ENCODE data around the gene OR5K4. TPM values are rescaled to one million over a fixed set of nuclear protein-coding genes. Genes with fewer than 3 reads are reported as not detected.

OR5K4 gene
- total and polyA plus RNA-seq, 9 of the 15 experiments (the other 6 are each of a cell fraction or from before 2014, with no cell fraction given): not detected

DNA sequence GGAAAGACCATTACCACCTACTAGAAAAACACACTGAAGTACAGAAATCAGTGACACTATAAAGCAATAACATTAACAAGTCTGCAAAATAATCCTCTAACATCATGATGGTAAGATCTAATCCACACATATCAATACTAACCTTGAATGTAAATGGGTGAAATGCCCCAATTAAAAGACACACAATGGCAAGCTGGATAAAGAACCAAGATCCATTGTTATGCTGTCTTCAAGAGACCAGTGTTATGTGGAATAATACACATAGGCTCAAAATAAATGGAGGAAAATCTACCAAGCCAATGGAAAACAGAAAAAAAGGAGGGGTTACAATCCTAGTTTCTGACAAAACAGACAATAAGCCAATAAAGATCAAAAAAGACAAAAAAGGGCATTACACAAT is 50.4 kb downstream of the OR5K4 start:
- ChIA-PET CTCF (ENCODE audit: low intra/inter-chr PET ratio) (no interaction called here), POLR2A (interaction anchor here (0.6 kb wide), 1 partner anchor 365 kb away, joined by 3 read pairs; no protein-coding TSS in a partner anchor)
- no peaks in the 10 kb centered on the region for H3K9me1 ChIP-seq (ENCODE audit: control insufficient read depth, insufficient read depth, low read length)
- FAIRE-seq (no peak), ATAC-seq (no peak), DNase-seq (ENCODE audit: extremely low read depth in 1 of 4, low spot score in 3 of 4) (no peak)
- no peaks in the 10 kb centered on the region for H3K4me1 ChIP-seq (replicated peaks in 1 of 2; ENCODE audit: control insufficient read depth in 2 of 2, insufficient read depth in 2 of 2, low read length in 2 of 2)
- H3K27me3 ChIP-seq (ENCODE audit: control insufficient read depth in 2 of 2, insufficient read depth in 2 of 2, low read length in 2 of 2): no peaks in the 10 kb centered on the region
- H3K4me2 ChIP-seq (ENCODE audit: insufficient read depth, low read length): no peak overlapping the region
- BruUV-seq (replicated peaks): no TSS peak
- no peak overlapping the region for H3K9ac ChIP-seq (ENCODE audit: insufficient read depth in 1 of 2, low read depth in 2 of 2, low read length in 2 of 2)
- H3K79me2 ChIP-seq (ENCODE audit: control insufficient read depth, insufficient read depth, low read length): no peaks in the 10 kb centered on the region
- no peaks in the 10 kb centered on the region for H3K36me3 ChIP-seq (ENCODE audit: control insufficient read depth, insufficient read depth, low read length)
- intact Hi-C loops (cut with micrococcal nuclease) (no loop called here), in situ Hi-C loops (cut with MboI) (no loop called here)
- TF ChIP-seq BHLHE40 (IDR thresholded peaks at IDR 0.05; ENCODE audit: low read length): no peak
- TF ChIP-seq, protein P1, sequence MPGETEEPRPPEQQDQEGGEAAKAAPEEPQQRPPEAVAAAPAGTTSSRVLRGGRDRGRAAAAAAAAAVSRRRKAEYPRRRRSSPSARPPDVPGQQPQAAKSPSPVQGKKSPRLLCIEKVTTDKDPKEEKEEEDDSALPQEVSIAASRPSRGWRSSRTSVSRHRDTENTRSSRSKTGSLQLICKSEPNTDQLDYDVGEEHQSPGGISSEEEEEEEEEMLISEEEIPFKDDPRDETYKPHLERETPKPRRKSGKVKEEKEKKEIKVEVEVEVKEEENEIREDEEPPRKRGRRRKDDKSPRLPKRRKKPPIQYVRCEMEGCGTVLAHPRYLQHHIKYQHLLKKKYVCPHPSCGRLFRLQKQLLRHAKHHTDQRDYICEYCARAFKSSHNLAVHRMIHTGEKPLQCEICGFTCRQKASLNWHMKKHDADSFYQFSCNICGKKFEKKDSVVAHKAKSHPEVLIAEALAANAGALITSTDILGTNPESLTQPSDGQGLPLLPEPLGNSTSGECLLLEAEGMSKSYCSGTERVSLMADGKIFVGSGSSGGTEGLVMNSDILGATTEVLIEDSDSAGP (CRISPR knock-in tag; IDR thresholded peaks at IDR 0.05): no peak
- TF ChIP-seq ZZZ3 (IDR thresholded peaks at IDR 0.05): no peak
- no peak for TF ChIP-seq ILK (tag; IDR thresholded peaks at IDR 0.05; ENCODE audit: borderline replicate concordance, low read depth)
- H3K4me3 ChIP-seq: no peak overlapping the region
- no peaks in the 10 kb centered on the region; the same call in 1 of the 2 replicates for H3K9me3 ChIP-seq (replicated peaks; ENCODE audit: control insufficient read depth, insufficient read depth, low read depth, low read length)
- no peaks in the 10 kb centered on the region for H4K20me1 ChIP-seq (replicated peaks; ENCODE audit: control insufficient read depth, insufficient read depth, low read length)
- H3K27ac ChIP-seq (ENCODE audit: extremely low read depth, low read depth, low read length): no peak overlapping the region
- no peak overlapping the region for H2AFZ ChIP-seq (ENCODE audit: low read depth, low read length)

Other genes with a start within 250 kb of the OR5K4 start
Only the 7 nearest of the 11 such genes appear.
- gene OR5H6, start 89.6 kb upstream of the OR5K4 start, total RNA-seq (2014; rRNA removed): not detected in 2 replicates
- gene OR5H6, start 89.6 kb upstream of the OR5K4 start, total RNA-seq (2014; rRNA removed; fragmentation: Illumina TruSeq; extraction: Trizol): not detected in 2 replicates
- not detected in 2 replicates for gene OR5H6, start 89.6 kb upstream of the OR5K4 start, total RNA-seq (2015; rRNA removed; fragmentation: Illumina TruSeq; extraction: Trizol)
- not detected in 2 replicates for gene OR5H6, start 89.6 kb upstream of the OR5K4 start, total RNA-seq (2021)
- gene OR5H6, start 89.6 kb upstream of the OR5K4 start, polyA plus RNA-seq (2011; rRNA removed): not detected in 2 replicates
- gene OR5H6, start 89.6 kb upstream of the OR5K4 start, polyA plus RNA-seq (2014; fragmentation: Illumina TruSeq; extraction: Trizol): not detected in 2 replicates
- under 1 TPM in 1 of 2 experiments, not detected in 1; 0.08 TPM for gene OR5H6, start 89.6 kb upstream of the OR5K4 start, polyA plus RNA-seq (2014; fragmentation: Nextera tagmentation; extraction: Ambion mirVana)
- gene OR5H6, start 89.6 kb upstream of the OR5K4 start, polyA plus RNA-seq (2014; rRNA removed): not detected in 2 replicates
- gene OR5H2, start 71.3 kb upstream of the OR5K4 start, total RNA-seq (2014; rRNA removed): not detected in 2 replicates
- not detected in 2 replicates for gene OR5H2, start 71.3 kb upstream of the OR5K4 start, total RNA-seq (2014; rRNA removed; fragmentation: Illumina TruSeq; extraction: Trizol)
- not detected in 2 replicates for gene OR5H2, start 71.3 kb upstream of the OR5K4 start, total RNA-seq (2015; rRNA removed; fragmentation: Illumina TruSeq; extraction: Trizol)
- not detected in 2 replicates for gene OR5H2, start 71.3 kb upstream of the OR5K4 start, total RNA-seq (2021)
- not detected in 2 replicates for gene OR5H2, start 71.3 kb upstream of the OR5K4 start, polyA plus RNA-seq (2011; rRNA removed)
- gene OR5H2, start 71.3 kb upstream of the OR5K4 start, polyA plus RNA-seq (2014; fragmentation: Illumina TruSeq; extraction: Trizol): not detected in 2 replicates
- not detected for gene OR5H2, start 71.3 kb upstream of the OR5K4 start, polyA plus RNA-seq (2014; fragmentation: Nextera tagmentation; extraction: Ambion mirVana)
- not detected in 2 replicates for gene OR5H2, start 71.3 kb upstream of the OR5K4 start, polyA plus RNA-seq (2014; rRNA removed)
- gene OR5K3, start 36.8 kb downstream of the OR5K4 start, total RNA-seq (2014; rRNA removed): not detected in 2 replicates
- gene OR5K3, start 36.8 kb downstream of the OR5K4 start, total RNA-seq (2014; rRNA removed; fragmentation: Illumina TruSeq; extraction: Trizol): not detected in 2 replicates
- not detected in 2 replicates for gene OR5K3, start 36.8 kb downstream of the OR5K4 start, total RNA-seq (2015; rRNA removed; fragmentation: Illumina TruSeq; extraction: Trizol)
- gene OR5K3, start 36.8 kb downstream of the OR5K4 start, total RNA-seq (2021): not detected in 2 replicates
- gene OR5K3, start 36.8 kb downstream of the OR5K4 start, polyA plus RNA-seq (2011; rRNA removed): not detected in 2 replicates
- not detected in 2 replicates for gene OR5K3, start 36.8 kb downstream of the OR5K4 start, polyA plus RNA-seq (2014; fragmentation: Illumina TruSeq; extraction: Trizol)
- gene OR5K3, start 36.8 kb downstream of the OR5K4 start, polyA plus RNA-seq (2014; fragmentation: Nextera tagmentation; extraction: Ambion mirVana): not detected
- gene OR5K3, start 36.8 kb downstream of the OR5K4 start, polyA plus RNA-seq (2014; rRNA removed): not detected in 2 replicates
- gene OR5K1, start 109.3 kb downstream of the OR5K4 start, total RNA-seq (2014; rRNA removed): not detected in 2 replicates
- not detected in 2 replicates for gene OR5K1, start 109.3 kb downstream of the OR5K4 start, total RNA-seq (2014; rRNA removed; fragmentation: Illumina TruSeq; extraction: Trizol)
- not detected in 2 replicates for gene OR5K1, start 109.3 kb downstream of the OR5K4 start, total RNA-seq (2015; rRNA removed; fragmentation: Illumina TruSeq; extraction: Trizol)
- gene OR5K1, start 109.3 kb downstream of the OR5K4 start, total RNA-seq (2021): not detected in 2 replicates
- not detected in 2 replicates for gene OR5K1, start 109.3 kb downstream of the OR5K4 start, polyA plus RNA-seq (2011; rRNA removed)
- gene OR5K1, start 109.3 kb downstream of the OR5K4 start, polyA plus RNA-seq (2014; fragmentation: Illumina TruSeq; extraction: Trizol): not detected in 2 replicates
- gene OR5K1, start 109.3 kb downstream of the OR5K4 start, polyA plus RNA-seq (2014; fragmentation: Nextera tagmentation; extraction: Ambion mirVana): not detected
- gene OR5K1, start 109.3 kb downstream of the OR5K4 start, polyA plus RNA-seq (2014; rRNA removed): not detected in 2 replicates
- gene OR5K2, start 143.8 kb downstream of the OR5K4 start, total RNA-seq (2014; rRNA removed): not detected in 2 replicates
- gene OR5K2, start 143.8 kb downstream of the OR5K4 start, total RNA-seq (2014; rRNA removed; fragmentation: Illumina TruSeq; extraction: Trizol): not detected in 2 replicates
- gene OR5K2, start 143.8 kb downstream of the OR5K4 start, total RNA-seq (2015; rRNA removed; fragmentation: Illumina TruSeq; extraction: Trizol): not detected in 2 replicates
- gene OR5K2, start 143.8 kb downstream of the OR5K4 start, total RNA-seq (2021): not detected in 2 replicates
- gene OR5K2, start 143.8 kb downstream of the OR5K4 start, polyA plus RNA-seq (2011; rRNA removed): not detected in 2 replicates
- gene OR5K2, start 143.8 kb downstream of the OR5K4 start, polyA plus RNA-seq (2014; fragmentation: Illumina TruSeq; extraction: Trizol): not detected in 2 replicates
- not detected for gene OR5K2, start 143.8 kb downstream of the OR5K4 start, polyA plus RNA-seq (2014; fragmentation: Nextera tagmentation; extraction: Ambion mirVana)
- not detected in 2 replicates for gene OR5K2, start 143.8 kb downstream of the OR5K4 start, polyA plus RNA-seq (2014; rRNA removed)
- gene CLDND1, start 169.0 kb downstream of the OR5K4 start, total RNA-seq (2014; rRNA removed): 36.8 and 38.5 TPM in 2 replicates
- 37.1 and 43.0 TPM in 2 replicates for gene CLDND1, start 169.0 kb downstream of the OR5K4 start, total RNA-seq (2014; rRNA removed; fragmentation: Illumina TruSeq; extraction: Trizol)
- 28.8 and 29.2 TPM in 2 replicates for gene CLDND1, start 169.0 kb downstream of the OR5K4 start, total RNA-seq (2015; rRNA removed; fragmentation: Illumina TruSeq; extraction: Trizol)
- 44.5 and 52.8 TPM in 2 replicates for gene CLDND1, start 169.0 kb downstream of the OR5K4 start, total RNA-seq (2021)
- gene CLDND1, start 169.0 kb downstream of the OR5K4 start, polyA plus RNA-seq (2011; rRNA removed): 135 and 141 TPM in 2 replicates
- 68.6 and 75.0 TPM in 2 replicates for gene CLDND1, start 169.0 kb downstream of the OR5K4 start, polyA plus RNA-seq (2014; fragmentation: Illumina TruSeq; extraction: Trizol)
- 100 to 1,000 TPM in 1 of 2 experiments, 10 to 100 TPM in 1; 75.1 to 113 TPM for gene CLDND1, start 169.0 kb downstream of the OR5K4 start, polyA plus RNA-seq (2014; fragmentation: Nextera tagmentation; extraction: Ambion mirVana)
- gene CLDND1, start 169.0 kb downstream of the OR5K4 start, polyA plus RNA-seq (2014; rRNA removed): 60.7 and 69.2 TPM in 2 replicates
- not detected in 2 replicates for gene GPR15, start 178.1 kb downstream of the OR5K4 start, total RNA-seq (2014; rRNA removed)
- not detected in 2 replicates for gene GPR15, start 178.1 kb downstream of the OR5K4 start, total RNA-seq (2014; rRNA removed; fragmentation: Illumina TruSeq; extraction: Trizol)
- not detected in 2 replicates for gene GPR15, start 178.1 kb downstream of the OR5K4 start, total RNA-seq (2015; rRNA removed; fragmentation: Illumina TruSeq; extraction: Trizol)
- 0.13 TPM in 1 of 2 replicates, not detected in the other for gene GPR15, start 178.1 kb downstream of the OR5K4 start, total RNA-seq (2021)
- gene GPR15, start 178.1 kb downstream of the OR5K4 start, polyA plus RNA-seq (2011; rRNA removed): not detected in 2 replicates
- gene GPR15, start 178.1 kb downstream of the OR5K4 start, polyA plus RNA-seq (2014; fragmentation: Illumina TruSeq; extraction: Trizol): not detected in 2 replicates
- not detected for gene GPR15, start 178.1 kb downstream of the OR5K4 start, polyA plus RNA-seq (2014; fragmentation: Nextera tagmentation; extraction: Ambion mirVana)
- gene GPR15, start 178.1 kb downstream of the OR5K4 start, polyA plus RNA-seq (2014; rRNA removed): not detected in 2 replicates

Measured in K562 (cell line).